Mesendoderm (in vitro differentiated cells): ENCODE results near the gene RERG.

Experiments
- DNase-seq: peaks from one replicate; pipeline ENCODE4 v3.0.0; 2013
- H2AK5ac ChIP-seq: 2 replicates; pipeline ENCODE4 v1.6.1; 2013; ENCODE audit warnings: low read length, inconsistent platforms
- H2BK120ac ChIP-seq: 2 replicates; pipeline ENCODE4 v1.6.1; 2013; ENCODE audit warnings: low read depth, mild to moderate bottlenecking, low read length, moderate library complexity, mixed read lengths
- H2BK15ac ChIP-seq: replicated peaks from 2 replicates; pipeline ENCODE4 v1.6.1; 2013; ENCODE audit warnings: low read depth, mild to moderate bottlenecking, moderate library complexity
- H2BK5ac ChIP-seq: 2 replicates; pipeline ENCODE4 v1.6.1; 2013; ENCODE audit warnings: low read length, inconsistent platforms
- H3K18ac ChIP-seq: 2 replicates; pipeline ENCODE4 v1.6.1; 2013; ENCODE audit warnings: mild to moderate bottlenecking, low read length, mixed read lengths
- H3K23ac ChIP-seq: one replicate; pipeline ENCODE4 v1.6.1; 2013; ENCODE audit warnings: low read length
- H3K27ac ChIP-seq: 2 replicates; pipeline ENCODE4 v1.5.1; 2013; ENCODE audit warnings: low read depth, mild to moderate bottlenecking, inconsistent platforms, low read length, moderate library complexity
- H3K27me3 ChIP-seq: 2 replicates; pipeline ENCODE4 v1.6.1; 2013; ENCODE audit warnings: low read length, control low read depth, mild to moderate bottlenecking, inconsistent platforms; ENCODE audit not compliant: insufficient read depth, poor library complexity
- H3K36me3 ChIP-seq: 2 replicates; pipeline ENCODE4 v1.6.1; 2013; ENCODE audit warnings: low read length, inconsistent platforms; ENCODE audit not compliant: control insufficient read depth, insufficient read depth
- H3K4ac ChIP-seq: one replicate; pipeline ENCODE4 v1.6.1; 2013; ENCODE audit warnings: low read depth, mild to moderate bottlenecking, low read length, moderate library complexity
- H3K4me1 ChIP-seq: 2 replicates; pipeline ENCODE4 v1.6.1; 2013; ENCODE audit warnings: low read depth, low read length, inconsistent platforms; ENCODE audit not compliant: control insufficient read depth
- H3K4me2 ChIP-seq: 2 replicates; pipeline ENCODE4 v1.6.1; 2013; ENCODE audit warnings: low read length
- H3K4me3 ChIP-seq: 2 replicates; pipeline ENCODE4 v1.5.1; 2013; ENCODE audit warnings: mild to moderate bottlenecking, low read length
- H3K56ac ChIP-seq: one replicate; pipeline ENCODE4 v1.6.1; 2013; ENCODE audit warnings: low read length
- H3K79me1 ChIP-seq: 2 replicates; pipeline ENCODE4 v1.6.1; 2013; ENCODE audit warnings: low read length, inconsistent platforms
- H3K79me2 ChIP-seq: 2 replicates; pipeline ENCODE4 v1.6.1; 2013; ENCODE audit warnings: mild to moderate bottlenecking, low read length; ENCODE audit not compliant: control insufficient read depth, insufficient read depth
- H3K9ac ChIP-seq: 2 replicates; pipeline ENCODE4 v1.6.1; 2013; ENCODE audit warnings: low read length, inconsistent platforms
- H4K5ac ChIP-seq: one replicate; pipeline ENCODE4 v1.6.1; 2013; ENCODE audit warnings: low read length
- H4K8ac ChIP-seq: one replicate; pipeline ENCODE4 v1.6.1; 2013; ENCODE audit warnings: low read depth, mild to moderate bottlenecking, control low read depth, low read length, moderate library complexity
- WGBS: extraction: QIAGEN DNeasy Blood & Tissue Kit; methylation state at CpG from one replicate; pipeline ENCODE4 v1.1.7; 2013; ENCODE audit warnings: low lambda C conversion rate, missing lambda C conversion rate; ENCODE audit not compliant: insufficient coverage; ENCODE audit errors: extremely low coverage; 5-methylcytosine and 5-hydroxymethylcytosine counted together

Gene RERG

DNA sequence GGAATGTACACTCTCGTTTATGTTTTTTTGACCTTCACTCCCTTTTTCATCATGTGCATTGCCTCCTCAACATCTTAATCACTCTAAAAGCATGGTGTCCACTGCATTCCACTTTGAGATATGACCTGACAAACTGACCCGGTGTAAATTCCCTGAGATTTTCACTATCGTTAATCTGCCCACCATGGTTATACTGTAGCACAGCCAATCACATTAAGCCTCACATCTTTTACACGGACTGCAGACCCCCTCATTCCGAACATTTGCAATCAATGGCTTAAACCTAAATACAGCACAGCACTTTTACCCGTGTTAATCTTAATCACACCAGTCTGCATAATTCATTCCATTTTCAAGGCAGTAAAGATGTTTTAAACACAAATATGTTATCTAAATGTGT lies 2.4 kb downstream of the RERG start:
- Histone ChIP-seq H3K79me2 (no peaks in the 10 kb centered on the region), H4K5ac (no peak overlapping the region), H2BK5ac (no peak overlapping the region), H2AK5ac (no peak overlapping the region), H3K56ac (no peak overlapping the region), H3K9ac (no peak overlapping the region), H3K4me1 (no peaks in the 10 kb centered on the region), H4K8ac (no peak overlapping the region), H3K4me3 (no peak overlapping the region), H3K4ac (no peak overlapping the region), H3K23ac (no peak overlapping the region), H3K36me3 (no peaks in the 10 kb centered on the region), H2BK120ac (no peak overlapping the region), H2BK15ac (no peak overlapping the region), H3K27ac (no peak overlapping the region), H3K79me1 (no peaks in the 10 kb centered on the region), H3K4me2 (no peak overlapping the region), H3K27me3 (no peaks in the 10 kb centered on the region), H3K18ac (no peak overlapping the region)
- WGBS, result no CpG with 5 or more reads among the region's 6 CpGs
- no peak for DNase-seq

DNA sequence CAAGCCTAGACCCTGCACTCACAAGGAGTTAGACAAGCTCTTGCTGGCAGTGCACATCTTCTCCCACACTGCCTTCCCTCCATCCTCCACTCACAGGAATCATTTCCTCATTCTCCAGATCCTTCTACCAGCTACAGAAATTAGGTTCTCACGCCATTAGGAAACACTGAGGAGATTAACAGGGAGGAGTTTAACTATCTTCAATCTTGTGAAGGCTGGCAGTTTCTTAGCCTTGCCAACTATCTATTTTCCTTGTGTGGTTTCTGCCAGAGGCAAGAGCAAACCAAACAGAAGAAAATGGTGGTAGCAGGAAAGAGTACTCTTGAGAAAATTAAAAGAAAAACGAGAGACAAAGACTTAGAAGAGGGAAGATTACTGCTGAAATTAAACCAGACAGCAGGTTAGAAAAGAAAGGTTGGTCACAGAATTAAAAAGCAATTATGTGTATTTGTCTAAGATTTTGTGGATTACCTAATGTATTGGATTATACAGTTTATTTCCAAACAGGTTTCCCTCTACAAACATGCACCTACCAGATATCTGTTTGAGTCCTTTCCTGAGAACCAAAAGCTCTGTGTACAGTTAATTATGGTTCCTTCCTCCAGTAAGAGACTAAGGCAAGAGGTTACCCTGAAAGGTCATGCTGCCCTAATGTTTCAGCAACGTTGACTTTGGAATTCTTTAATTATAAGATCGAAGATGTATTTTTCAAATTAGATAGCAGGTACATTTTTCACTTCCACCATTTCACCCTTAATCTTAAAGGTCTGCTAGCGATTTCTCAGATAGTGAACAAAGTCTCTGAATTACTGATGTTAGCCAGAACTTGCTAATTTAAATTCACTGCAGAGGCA lies 5.0 kb downstream of the RERG start:
- no peaks in the 10 kb centered on the region for H3K27me3 ChIP-seq
- H4K8ac ChIP-seq, result no peak overlapping the region
- no peak overlapping the region for H3K56ac ChIP-seq
- no peak overlapping the region for H4K5ac ChIP-seq
- no peaks in the 10 kb centered on the region for H3K79me2 ChIP-seq
- no CpG with 5 or more reads among the region's 5 CpGs for WGBS
- H3K4me3 ChIP-seq, result no peak overlapping the region
- H2BK15ac ChIP-seq, result no peak overlapping the region
- no peak overlapping the region for H3K27ac ChIP-seq
- H3K23ac ChIP-seq, result no peak overlapping the region
- no peak overlapping the region for H3K4me2 ChIP-seq
- no peaks in the 10 kb centered on the region for H3K4me1 ChIP-seq
- no peaks in the 10 kb centered on the region for H3K36me3 ChIP-seq
- peak; percentile 7 for DNase-seq
- H3K4ac ChIP-seq, result no peak overlapping the region
- H2BK5ac ChIP-seq, result no peak overlapping the region
- H3K18ac ChIP-seq, result no peak overlapping the region
- no peaks in the 10 kb centered on the region for H3K79me1 ChIP-seq
- no peak overlapping the region for H3K9ac ChIP-seq
- no peak overlapping the region for H2AK5ac ChIP-seq
- no peak overlapping the region for H2BK120ac ChIP-seq

DNA sequence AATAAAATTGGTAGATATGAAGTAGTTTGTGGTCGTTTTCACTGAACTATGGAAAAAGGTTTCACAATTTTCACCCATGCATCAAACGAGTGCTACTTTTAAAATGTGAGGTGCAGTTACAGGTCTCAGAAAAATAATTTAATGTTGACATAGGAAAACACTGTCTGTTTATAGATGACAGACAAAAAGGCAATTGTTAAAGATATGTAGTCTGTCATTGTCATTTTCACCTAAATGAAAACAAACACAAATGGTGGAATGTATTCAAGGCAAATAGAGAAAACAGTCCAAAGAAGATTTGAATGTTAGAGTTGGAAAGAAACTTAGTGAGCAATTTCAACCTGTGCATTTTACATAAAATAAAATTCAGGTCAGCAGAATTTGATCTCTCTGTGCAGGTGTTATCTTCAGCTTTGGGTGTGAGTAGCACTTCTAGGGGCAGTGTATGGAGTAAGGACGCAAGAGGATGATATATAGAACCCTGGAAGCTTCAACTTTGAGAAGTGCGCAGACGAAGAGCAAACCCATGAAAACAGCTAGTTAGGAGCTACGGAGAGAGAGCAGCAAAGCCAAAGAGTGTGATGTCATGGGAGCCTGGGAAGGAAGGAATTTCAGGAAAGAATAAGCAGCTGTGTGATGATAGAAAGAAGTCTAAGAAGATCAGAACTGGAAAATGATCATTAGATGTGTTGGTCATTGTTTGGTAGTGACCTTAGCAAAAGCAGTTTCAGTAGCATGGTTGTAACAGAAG lies 6.2 kb downstream of the RERG start:
- H3K4ac ChIP-seq, result no peak overlapping the region
- no peak overlapping the region for H3K9ac ChIP-seq
- no peaks in the 10 kb centered on the region for H3K79me2 ChIP-seq
- no peaks in the 10 kb centered on the region for H3K36me3 ChIP-seq
- DNase-seq, result no peak
- no peak overlapping the region for H3K23ac ChIP-seq
- no peak overlapping the region for H3K56ac ChIP-seq
- H3K27ac ChIP-seq, result no peak overlapping the region
- no peak overlapping the region for H3K4me3 ChIP-seq
- no peak overlapping the region for H2BK15ac ChIP-seq
- H3K18ac ChIP-seq, result no peak overlapping the region
- no peak overlapping the region for H3K4me2 ChIP-seq
- H2BK5ac ChIP-seq, result no peak overlapping the region
- WGBS, result no CpG with 5 or more reads among the region's 6 CpGs
- H3K4me1 ChIP-seq, result no peaks in the 10 kb centered on the region
- no peak overlapping the region for H4K5ac ChIP-seq
- no peak overlapping the region for H2BK120ac ChIP-seq
- H4K8ac ChIP-seq, result no peak overlapping the region
- no peaks in the 10 kb centered on the region for H3K79me1 ChIP-seq
- no peak overlapping the region for H2AK5ac ChIP-seq
- no peaks in the 10 kb centered on the region for H3K27me3 ChIP-seq

DNA sequence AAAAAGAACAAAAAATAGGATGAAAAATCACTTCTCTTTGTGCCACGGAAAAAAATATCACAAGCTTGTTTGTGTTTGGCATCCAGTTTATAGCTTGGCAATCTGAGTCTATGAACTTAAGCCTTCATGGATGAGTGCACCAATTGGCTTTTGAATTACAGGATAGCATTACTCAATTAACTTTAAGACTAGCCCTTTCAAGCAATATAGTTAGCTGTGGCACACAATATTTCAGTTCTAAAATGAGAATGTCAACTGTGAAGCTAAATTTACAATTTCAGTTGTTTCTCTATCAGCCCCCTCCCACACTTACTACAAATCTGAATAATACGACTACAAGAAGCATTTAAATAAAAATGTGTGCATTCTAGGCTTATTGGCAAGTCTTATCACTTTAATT lies 8.3 kb downstream of the RERG start:
- H3K4ac ChIP-seq, result no peak overlapping the region
- no peak overlapping the region for H2BK5ac ChIP-seq
- no peak for DNase-seq
- H3K4me2 ChIP-seq, result no peak overlapping the region
- H4K5ac ChIP-seq, result no peak overlapping the region
- H3K27ac ChIP-seq, result no peak overlapping the region
- H2AK5ac ChIP-seq, result no peak overlapping the region
- H3K9ac ChIP-seq, result no peak overlapping the region
- no peak overlapping the region for H4K8ac ChIP-seq
- no peak overlapping the region for H3K18ac ChIP-seq
- H3K79me1 ChIP-seq, result no peaks in the 10 kb centered on the region
- no peak overlapping the region for H2BK15ac ChIP-seq
- no peaks in the 10 kb centered on the region for H3K4me1 ChIP-seq
- no peaks in the 10 kb centered on the region for H3K36me3 ChIP-seq
- H3K27me3 ChIP-seq, result no peaks in the 10 kb centered on the region
- WGBS, result no CpG with 5 or more reads among the region's 2 CpGs
- no peaks in the 10 kb centered on the region for H3K79me2 ChIP-seq
- H2BK120ac ChIP-seq, result no peak overlapping the region
- H3K23ac ChIP-seq, result no peak overlapping the region
- H3K4me3 ChIP-seq, result no peak overlapping the region
- no peak overlapping the region for H3K56ac ChIP-seq

DNA sequence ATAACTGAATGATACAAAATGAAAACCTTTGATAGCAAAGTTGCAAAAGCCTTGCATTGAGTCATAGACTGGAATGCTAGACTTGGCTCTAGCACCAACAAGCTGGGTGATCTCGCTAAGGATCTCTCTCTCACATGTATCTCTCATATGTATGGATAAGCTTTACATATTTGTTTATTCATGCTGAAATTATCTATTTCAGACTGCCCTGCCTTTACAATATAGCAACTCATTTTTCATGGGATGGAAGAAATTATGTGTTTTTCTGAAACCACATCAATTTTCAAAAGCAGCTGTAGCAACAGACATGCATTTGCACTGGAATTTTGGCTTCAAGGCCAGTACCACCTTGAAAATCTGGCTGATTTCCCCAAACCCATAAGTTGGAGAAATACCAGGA lies 11.4 kb downstream of the RERG start:
- no peak overlapping the region for H3K4me2 ChIP-seq
- no peak overlapping the region for H3K18ac ChIP-seq
- no peak overlapping the region for H3K9ac ChIP-seq
- H3K4me1 ChIP-seq, result no peaks in the 10 kb centered on the region
- H3K79me2 ChIP-seq, result no peaks in the 10 kb centered on the region
- H3K56ac ChIP-seq, result no peak overlapping the region
- no peak overlapping the region for H3K4ac ChIP-seq
- no peak overlapping the region for H4K5ac ChIP-seq
- no peaks in the 10 kb centered on the region for H3K79me1 ChIP-seq
- no peak for DNase-seq
- H3K36me3 ChIP-seq, result no peaks in the 10 kb centered on the region
- H3K27ac ChIP-seq, result no peak overlapping the region
- H2BK120ac ChIP-seq, result no peak overlapping the region
- WGBS, result no CpG with 5 or more reads among the region's 1 CpG
- no peak overlapping the region for H2BK5ac ChIP-seq
- no peak overlapping the region for H2AK5ac ChIP-seq
- no peaks in the 10 kb centered on the region for H3K27me3 ChIP-seq
- no peak overlapping the region for H3K4me3 ChIP-seq
- H4K8ac ChIP-seq, result no peak overlapping the region
- H3K23ac ChIP-seq, result no peak overlapping the region
- H2BK15ac ChIP-seq, result no peak overlapping the region
